IMR-90 (cell line): Measurements from ENCODE around the gene ABCG4. TPM values are rescaled to one million over a fixed set of nuclear protein-coding genes. Genes with fewer than 3 reads are reported as not detected.

Experiments
- ATAC-seq: fragments of 200-7000 bp; cut with Tn5 transposase; 2 replicates; pipeline ENCODE4 v1.9.1; 2020; ENCODE audit warnings: low read depth, mild to moderate bottlenecking, moderate library complexity
- BruUV-seq: library from RNA; stranded (reverse); fragments of 400-500 nt; replicated peaks from 2 replicates; lab custom pipeline; 2021; lab: Mats Ljungman, UMichigan
- CTCF ChIA-PET: fragments of 300-600 bp; formaldehyde crosslinking; extraction: SDS; loops from one replicate; lab custom pipeline; 2021; ENCODE audit warnings: antibody characterized with exemption; lab: Yijun Ruan, JAX
- POLR2A ChIA-PET: fragments of 300-600 bp; sonication (Branson Sonifier 250); formaldehyde crosslinking; loops from one replicate; lab custom pipeline; 2022; ENCODE audit warnings: antibody characterized with exemption; ENCODE audit not compliant: unreplicated experiment; lab: Charles Lee
- DNase-seq: peaks from one replicate; pipeline ENCODE4 v3.0.0; 2013
- H2AFZ ChIP-seq: replicated peaks from 2 replicates; pipeline ENCODE3; 2013; ENCODE audit warnings: low read length, mild to moderate bottlenecking; ENCODE audit not compliant: poor library complexity
- H2AK5ac ChIP-seq: 2 replicates; pipeline ENCODE4 v1.6.1; 2013; ENCODE audit warnings: low read depth, low read length, inconsistent platforms
- H2AK9ac ChIP-seq: replicated peaks from 2 replicates; pipeline ENCODE3; 2013; ENCODE audit warnings: mild to moderate bottlenecking, low read depth, low read length, moderate library complexity; ENCODE audit not compliant: poor library complexity
- H2BK120ac ChIP-seq: 2 replicates; pipeline ENCODE4 v1.6.1; 2013; ENCODE audit warnings: low read depth, low read length, inconsistent platforms
- H2BK15ac ChIP-seq: 3 replicates; pipeline ENCODE4 v1.6.1; 2013; ENCODE audit warnings: low read depth, low read length, inconsistent platforms
- H2BK20ac ChIP-seq: 2 replicates; pipeline ENCODE4 v1.6.1; 2013; ENCODE audit warnings: low read depth, mild to moderate bottlenecking, inconsistent platforms, low read length, moderate library complexity
- H2BK5ac ChIP-seq: 2 replicates; pipeline ENCODE4 v1.6.1; 2013; ENCODE audit warnings: mild to moderate bottlenecking, low read depth, low read length, inconsistent platforms; ENCODE audit not compliant: poor library complexity, severe bottlenecking
- H3K14ac ChIP-seq: replicated peaks from 2 replicates; pipeline ENCODE4 v1.6.1; 2013; ENCODE audit warnings: low read depth, low read length, inconsistent platforms
- H3K18ac ChIP-seq: 2 replicates; pipeline ENCODE4 v1.6.1; 2013; ENCODE audit warnings: low read depth, low read length, control low read depth
- H3K23ac ChIP-seq: 2 replicates; pipeline ENCODE4 v1.6.1; 2013; ENCODE audit warnings: low read depth, low read length, inconsistent platforms
- H3K27ac ChIP-seq: 2 replicates; pipeline ENCODE4 v1.5.1; 2013; ENCODE audit warnings: mild to moderate bottlenecking, control low read depth, low read length; ENCODE audit not compliant: insufficient read depth
- H3K27me3 ChIP-seq: 2 replicates; pipeline ENCODE4 v1.6.1; 2013; ENCODE audit warnings: low read length; ENCODE audit not compliant: control insufficient read depth, insufficient read depth
- H3K36me3 ChIP-seq: 2 replicates; pipeline ENCODE4 v1.6.1; 2013; ENCODE audit warnings: low read length, mixed read lengths; ENCODE audit not compliant: control insufficient read depth, insufficient read depth
- H3K4ac ChIP-seq: 2 replicates; pipeline ENCODE4 v1.6.1; 2013; ENCODE audit warnings: low read depth, low read length, inconsistent platforms
- H3K4me1 ChIP-seq: 2 replicates; pipeline ENCODE4 v1.6.1; 2013; ENCODE audit warnings: low read length, mixed read lengths; ENCODE audit not compliant: control insufficient read depth, insufficient read depth
- H3K4me2 ChIP-seq: 2 replicates; pipeline ENCODE4 v1.6.1; 2013; ENCODE audit warnings: low read depth, mild to moderate bottlenecking, control low read depth, low read length, moderate library complexity
- H3K4me3 ChIP-seq: 2 replicates; pipeline ENCODE4 v1.5.1; 2013; ENCODE audit warnings: low read depth, mild to moderate bottlenecking, control low read depth, low read length, moderate library complexity; ENCODE audit not compliant: insufficient read depth
- H3K56ac ChIP-seq: 2 replicates; pipeline ENCODE4 v1.6.1; 2013; ENCODE audit warnings: low read length, inconsistent platforms; ENCODE audit not compliant: insufficient read depth; ENCODE audit errors: extremely low read depth
- H3K79me1 ChIP-seq, 2 experiments: 2 replicates each; pipeline ENCODE4 v1.6.1; 2013; ENCODE audit warnings: low read length in 2 of 2, inconsistent platforms in 1 of 2, low read depth in 1 of 2
- H3K9ac ChIP-seq: 2 replicates; pipeline ENCODE4 v1.6.1; 2013; ENCODE audit warnings: low read depth, low read length, control low read depth
- H3K9me1 ChIP-seq: 2 replicates; pipeline ENCODE4 v1.6.1; 2013; ENCODE audit warnings: low read length, inconsistent platforms; ENCODE audit not compliant: insufficient read depth
- H3K9me3 ChIP-seq: 2 replicates; pipeline ENCODE4 v1.6.1; 2013; ENCODE audit warnings: low read length; ENCODE audit not compliant: control insufficient read depth, insufficient read depth
- H4K20me1 ChIP-seq: 2 replicates; pipeline ENCODE4 v1.6.1; 2013; ENCODE audit warnings: low read length, inconsistent platforms; ENCODE audit not compliant: insufficient read depth
- H4K5ac ChIP-seq: 2 replicates; pipeline ENCODE4 v1.6.1; 2013; ENCODE audit warnings: mild to moderate bottlenecking, low read depth, low read length, control low read depth
- H4K8ac ChIP-seq, 2 experiments: 2 replicates each; pipeline ENCODE4 v1.6.1; 2013; ENCODE audit warnings: low read depth in 2 of 2, low read length in 2 of 2, control low read depth in 1 of 2, inconsistent platforms in 1 of 2
- H4K91ac ChIP-seq: 2 replicates; pipeline ENCODE4 v1.6.1; 2013; ENCODE audit warnings: low read depth, low read length, inconsistent platforms; ENCODE audit not compliant: insufficient read depth
- BHLHE40 ChIP-seq: fragments of 150-350 bp; IDR thresholded peaks from 2 replicates; pipeline ENCODE4 v1.6.1; 2016; ENCODE audit warnings: mild to moderate bottlenecking, low read depth, low read length
- CEBPB ChIP-seq: IDR thresholded peaks from 2 replicates; pipeline ENCODE4 v1.6.1; 2012; ENCODE audit warnings: low read depth, low read length, improper control_type of control experiment
- CHD1 ChIP-seq: IDR thresholded peaks from 2 replicates; pipeline ENCODE4 v1.6.1; 2012; ENCODE audit warnings: low read depth, low read length, improper control_type of control experiment
- ELK1 ChIP-seq: fragments of 150-350 bp; IDR thresholded peaks from 2 replicates; pipeline ENCODE4 v1.6.1; 2016; ENCODE audit warnings: low read depth, mild to moderate bottlenecking, low read length, moderate library complexity, borderline replicate concordance
- FOS ChIP-seq: fragments of 150-350 bp; IDR thresholded peaks from 2 replicates; pipeline ENCODE4 v1.6.1; 2016; ENCODE audit warnings: low read depth, low read length
- MAFK ChIP-seq: IDR thresholded peaks from 2 replicates; pipeline ENCODE4 v1.6.1; 2012; ENCODE audit warnings: low read depth, low read length, improper control_type of control experiment
- MAZ ChIP-seq: IDR thresholded peaks from 2 replicates; pipeline ENCODE4 v1.6.1; 2012; ENCODE audit warnings: low read depth, mild to moderate bottlenecking, low read length, improper control_type of control experiment, moderate library complexity, borderline replicate concordance
- MXI1 ChIP-seq: IDR thresholded peaks from 2 replicates; pipeline ENCODE4 v1.6.1; 2012; ENCODE audit warnings: low read depth, mild to moderate bottlenecking, low read length, moderate library complexity, borderline replicate concordance
- NFE2L2 ChIP-seq: fragments of 150-350 bp; IDR thresholded peaks from 2 replicates; pipeline ENCODE4 v1.6.1; 2016; ENCODE audit warnings: low read depth, mild to moderate bottlenecking, low read length
- POLR2A ChIP-seq: IDR thresholded peaks from 2 replicates; pipeline ENCODE4 v1.6.1; 2012; ENCODE audit warnings: mild to moderate bottlenecking, low read depth, low read length
- RAD21 ChIP-seq: IDR thresholded peaks from 2 replicates; pipeline ENCODE4 v1.6.1; 2012; ENCODE audit warnings: low read length, improper control_type of control experiment
- RCOR1 ChIP-seq: IDR thresholded peaks from 2 replicates; pipeline ENCODE4 v1.6.1; 2012; ENCODE audit warnings: mild to moderate bottlenecking, low read length, improper control_type of control experiment; ENCODE audit not compliant: insufficient replicate concordance
- RFX5 ChIP-seq: IDR thresholded peaks from 2 replicates; pipeline ENCODE4 v1.8.0; 2012; ENCODE audit warnings: low read depth, mild to moderate bottlenecking, low read length, moderate library complexity
- SMC3 ChIP-seq: fragments of 150-350 bp; IDR thresholded peaks from 2 replicates; pipeline ENCODE4 v1.6.1; 2016; ENCODE audit warnings: low read depth, mild to moderate bottlenecking, antibody characterized with exemption, low read length, moderate library complexity
- USF2 ChIP-seq: fragments of 150-350 bp; IDR thresholded peaks from 2 replicates; pipeline ENCODE4 v1.6.1; 2017; ENCODE audit warnings: mild to moderate bottlenecking, antibody characterized with exemption, low read length, low read depth
- WGBS, 2 experiments: methylation state at CpG; one replicate each; pipeline versions ENCODE4 v1.1.5 to v1.1.7; 2013; ENCODE audit warnings: missing lambda C conversion rate in 2 of 2; ENCODE audit not compliant: insufficient read length in 1 of 2; ENCODE audit errors: extremely low coverage in 2 of 2; 5-methylcytosine and 5-hydroxymethylcytosine counted together
- dilution Hi-C: fragments of 300-500 bp; cut with HindIII; formaldehyde crosslinking; loops from one replicate; pipeline ENCODE4 v1.14.3; 2018; ENCODE audit warnings: low sequenced_read_pairs; ENCODE audit not compliant: unreplicated experiment
- in situ Hi-C: fragments of 300-500 bp; cut with MboI; formaldehyde crosslinking; loops from 3 replicates; pipeline ENCODE4 v1.14.3; 2019; ENCODE audit warnings: low sequenced_read_pairs, inconsistent platforms, mixed read lengths
- intact Hi-C: fragments of 100-400 bp; cut with micrococcal nuclease; formaldehyde crosslinking; loops from 2 replicates; pipeline ENCODE4 v1.10.0; 2022
- polyA plus RNA-seq, 3 experiments: library from polyadenylated mRNA; depleted of rRNA; stranded (reverse); fragments of >200 nt; gene quantifications; 2 replicates each; pipeline ENCODE4 v1.2.3, GENCODE V29; 2012; ENCODE audit warnings: low replicate concordance in 1 of 3
- total RNA-seq: library from RNA; depleted of rRNA; stranded (reverse); fragments of >200 nt; gene quantifications from 2 replicates; pipeline ENCODE4 v1.2.3, GENCODE V29; 2012
- TF ChIP-seq, protein P1 (sequence below): conservative IDR thresholded peaks from 2 replicates; pipeline ENCODE4 v1.5.1; 2012; ENCODE audit warnings: mild to moderate bottlenecking, low read depth, low read length, improper control_type of control experiment

ABCG4 gene
- total and polyA plus RNA-seq, 2 of the 4 experiments (the other 2 are of a cell fraction) = under 0.01 to 0.26 TPM

GRCh38 chr11:119149786-119150275 is 979 bp downstream of the ABCG4 start:
- H3K4me1 ChIP-seq = 0 out of 2 replicates have a peak, but pooled peaks cover 2% of the 10 kb centered on the region
- H2BK15ac ChIP-seq = no peak overlapping the region
- H2BK120ac ChIP-seq = no peak overlapping the region
- dilution Hi-C loops (no loop called here), intact Hi-C loops (loop anchor here (5.0 kb wide), 2 partner anchors 172 to 187 kb away; no protein-coding TSS in a partner anchor), in situ Hi-C loops (no loop called here)
- H4K5ac ChIP-seq = no peak overlapping the region
- DNase-seq = no peak
- no peak overlapping the region for H4K91ac ChIP-seq
- no peak for ATAC-seq
- peaks cover 53% of the 10 kb centered on the region for H3K27me3 ChIP-seq
- BruUV-seq = no TSS peak
- no peak overlapping the region for H3K4ac ChIP-seq
- TF ChIP-seq FOS = no peak
- TF ChIP-seq ELK1 = no peak
- no peak for TF ChIP-seq RCOR1
- no peak for TF ChIP-seq RFX5
- TF ChIP-seq MAFK = no peak
- no peak for TF ChIP-seq USF2
- TF ChIP-seq, protein P1, sequence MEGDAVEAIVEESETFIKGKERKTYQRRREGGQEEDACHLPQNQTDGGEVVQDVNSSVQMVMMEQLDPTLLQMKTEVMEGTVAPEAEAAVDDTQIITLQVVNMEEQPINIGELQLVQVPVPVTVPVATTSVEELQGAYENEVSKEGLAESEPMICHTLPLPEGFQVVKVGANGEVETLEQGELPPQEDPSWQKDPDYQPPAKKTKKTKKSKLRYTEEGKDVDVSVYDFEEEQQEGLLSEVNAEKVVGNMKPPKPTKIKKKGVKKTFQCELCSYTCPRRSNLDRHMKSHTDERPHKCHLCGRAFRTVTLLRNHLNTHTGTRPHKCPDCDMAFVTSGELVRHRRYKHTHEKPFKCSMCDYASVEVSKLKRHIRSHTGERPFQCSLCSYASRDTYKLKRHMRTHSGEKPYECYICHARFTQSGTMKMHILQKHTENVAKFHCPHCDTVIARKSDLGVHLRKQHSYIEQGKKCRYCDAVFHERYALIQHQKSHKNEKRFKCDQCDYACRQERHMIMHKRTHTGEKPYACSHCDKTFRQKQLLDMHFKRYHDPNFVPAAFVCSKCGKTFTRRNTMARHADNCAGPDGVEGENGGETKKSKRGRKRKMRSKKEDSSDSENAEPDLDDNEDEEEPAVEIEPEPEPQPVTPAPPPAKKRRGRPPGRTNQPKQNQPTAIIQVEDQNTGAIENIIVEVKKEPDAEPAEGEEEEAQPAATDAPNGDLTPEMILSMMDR = no peak
- no peak for TF ChIP-seq POLR2A
- TF ChIP-seq CEBPB = no peak
- no peak for TF ChIP-seq BHLHE40
- no peak for TF ChIP-seq RAD21
- TF ChIP-seq MXI1 = no peak
- TF ChIP-seq MAZ = no peak
- TF ChIP-seq SMC3 = no peak
- TF ChIP-seq CHD1 = no peak
- TF ChIP-seq NFE2L2 = no peak
- no peak overlapping the region; the same call in 1 of the 2 replicates for H3K4me2 ChIP-seq
- H3K9ac ChIP-seq = no peak overlapping the region
- ChIA-PET POLR2A (interaction anchor here (0.6 kb wide), 1 partner anchor 114 kb away, joined by 4 read pairs; no protein-coding TSS in a partner anchor), CTCF (no interaction called here)
- no peaks in the 10 kb centered on the region for H3K9me3 ChIP-seq
- WGBS, 2 experiments = 19% methylated on average over 13 of the region's 33 CpGs; no CpG with 5 or more reads in 1 of the 2 experiments
- H4K20me1 ChIP-seq = no peaks in the 10 kb centered on the region
- no peak overlapping the region for H4K8ac ChIP-seq
- no peak overlapping the region for H3K27ac ChIP-seq
- H3K79me1 ChIP-seq = no peaks in the 10 kb centered on the region
- peak overlapping the region; percentile 66; the same call in 1 of the 2 replicates for H3K4me3 ChIP-seq
- H3K14ac ChIP-seq = no peak overlapping the region
- H2AK5ac ChIP-seq = 0 out of 2 replicates have a peak overlapping the region, but pooled peaks have one; percentile 21
- no peaks in the 10 kb centered on the region for H3K36me3 ChIP-seq
- H3K9me1 ChIP-seq = no peaks in the 10 kb centered on the region; the same call in 1 of the 2 replicates
- H3K23ac ChIP-seq = no peak overlapping the region
- H2BK20ac ChIP-seq = no peak overlapping the region
- no peak overlapping the region for H2BK5ac ChIP-seq
- no peak overlapping the region for H3K56ac ChIP-seq
- H2AK9ac ChIP-seq = no peak overlapping the region
- peak overlapping the region; percentile 97 for H2AFZ ChIP-seq
- H3K18ac ChIP-seq = no peak overlapping the region
